ENCODE measurements around the gene PGBD2.

GRCh38 chr1:248884632-248885295 is 21.3 kb upstream of the PGBD2 start:
- no peak for TF ChIP-seq MAX (IDR thresholded peaks at IDR 0.05)
- no peak for TF ChIP-seq RAD21 (IDR thresholded peaks at IDR 0.05; ENCODE audit: low read depth)
- no peak for TF ChIP-seq TEAD4 (IDR thresholded peaks at IDR 0.05)
- no peak for TF ChIP-seq FOXM1 (IDR thresholded peaks at IDR 0.05; ENCODE audit: borderline replicate concordance, low read depth)
- no peak for TF ChIP-seq REST (IDR thresholded peaks at IDR 0.05; ENCODE audit: low read depth)
- TF ChIP-seq TAF1 (IDR thresholded peaks at IDR 0.05; ENCODE audit: low read depth), result no peak
- TF ChIP-seq YY1 (IDR thresholded peaks at IDR 0.05; ENCODE audit: low read depth), result no peak
- no peak for TF ChIP-seq NFIC (IDR thresholded peaks at IDR 0.05)
- no peak for TF ChIP-seq EGR1 (IDR thresholded peaks at IDR 0.05)
- TF ChIP-seq CEBPB (IDR thresholded peaks at IDR 0.05), result no peak
- no peak for TF ChIP-seq EP300 (IDR thresholded peaks at IDR 0.05; ENCODE audit: borderline replicate concordance)
- no peak for TF ChIP-seq CREB1 (IDR thresholded peaks at IDR 0.05; ENCODE audit: low read depth)

Data from Ishikawa (cell line).